Mucosa of descending colon (tissue), 3 donors: ENCODE results near the gene NFKB1. TPM values are rescaled to one million over a fixed set of nuclear protein-coding genes. Genes with fewer than 3 reads are reported as not detected.
A peak's percentile ranks its signal among the peaks of the same experiment; 100 is the strongest.

Experiments
- ATAC-seq: fragments of 200-7000 bp; cut with Tn5 transposase; one replicate; pipeline ENCODE4 v1.9.1; 2020; ENCODE audit warnings: mild to moderate bottlenecking, moderate library complexity
- DNase-seq, 3 donors: peaks; one replicate each; pipeline ENCODE4 v3.0.0-alpha.2; 2020
- H3K36me3 ChIP-seq: fragments of 200-600 bp; one replicate; pipeline ENCODE4 v1.8.0; 2021; ENCODE audit warnings: low read depth, mild to moderate bottlenecking
- H3K4me1 ChIP-seq: fragments of 200-600 bp; one replicate; pipeline ENCODE4 v1.8.0; 2021; ENCODE audit warnings: low read depth, mild to moderate bottlenecking
- H3K4me3 ChIP-seq: fragments of 200-600 bp; one replicate; pipeline ENCODE4 v1.8.0; 2021; ENCODE audit warnings: mild to moderate bottlenecking
- H3K9me3 ChIP-seq: fragments of 200-600 bp; one replicate; pipeline ENCODE4 v1.8.0; 2021; ENCODE audit warnings: mild to moderate bottlenecking
- CTCF ChIP-seq: fragments of 200-600 bp; IDR thresholded peaks from one replicate; pipeline ENCODE4 v1.8.0; 2022; ENCODE audit warnings: antibody characterized with exemption, mild to moderate bottlenecking
- intact Hi-C, 2 donors: fragments of 100-400 bp; cut with DNase I in 1 of 2; cut with micrococcal nuclease in 1 of 2; formaldehyde crosslinking; loops; one replicate each; pipeline versions ENCODE4 v1.11.0 to v1.11.1; 2022; cut with DNase I, micrococcal nuclease
- total RNA-seq, 3 donors: library from RNA; stranded (reverse); fragmentation: NEBNext Ultra II Directional in 2 of 3; extraction: Animal tissue kit (Norgen Biotek cat#: 25700) in 2 of 3; gene quantifications; one replicate each; pipeline versions ENCODE4 v1.2.1 to v1.2.4, GENCODE V29; 2021 to 2023
- donor health status: DM: no; HTN: no; CAD: no; lungs with moderate emphysema.
- donor health status: DM: no; HTN: no; CAD: no.
- donor health status: DM: no; HTN: yes; CAD: no.

Gene NFKB1
- total RNA-seq, 3 donors from 2014 or later, result 50.8 to 57.4 (median 53.6) TPM

DNA sequence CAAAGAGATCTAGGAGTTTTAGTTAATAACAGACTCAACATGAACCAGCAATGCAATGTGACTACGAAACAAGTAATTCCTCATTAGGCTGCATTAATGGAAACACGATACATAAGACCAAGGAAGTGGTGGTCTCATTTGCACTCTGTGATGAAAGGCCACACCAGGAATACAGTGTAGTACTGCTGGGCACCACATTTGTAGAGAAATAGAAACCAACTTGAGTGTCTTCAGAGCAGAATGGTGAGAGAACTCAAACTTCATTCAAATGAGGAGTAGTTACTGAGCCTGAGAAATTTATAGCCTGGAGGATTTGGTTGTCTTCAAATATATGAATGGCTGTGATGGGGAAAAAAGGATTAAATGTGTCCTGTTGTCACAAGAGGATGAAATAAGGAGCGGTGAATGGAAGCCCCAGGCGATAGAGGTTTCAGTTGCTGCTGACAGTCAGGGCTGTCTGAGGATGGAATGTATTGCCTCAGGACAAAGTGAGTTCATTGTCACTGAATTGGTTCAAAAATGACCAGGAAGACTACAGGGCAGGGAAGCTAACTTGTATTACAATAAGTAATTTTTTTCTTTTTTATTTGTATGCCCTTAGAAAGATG, 50.9 kb downstream of the NFKB1 start:
- no peak for DNase-seq
- intact Hi-C loops, result no loop called here
- TF ChIP-seq CTCF, result no peak

GRCh38 chr4:102552781-102553180, 51.6 kb downstream of the NFKB1 start:
- TF ChIP-seq CTCF, result no peak
- intact Hi-C loops, result no loop called here
- Histone ChIP-seq H3K9me3 (no peaks in the 10 kb centered on the region), H3K36me3 (no peaks in the 10 kb centered on the region), H3K4me1 (no peaks in the 10 kb centered on the region), H3K4me3 (no peak overlapping the region)
- no peak for DNase-seq
- ATAC-seq, result no peak

More for the DNA sequence above, 50.9 kb downstream of the NFKB1 start:
- Histone ChIP-seq H3K4me3 (no peak overlapping the region), H3K36me3 (no peaks in the 10 kb centered on the region), H3K9me3 (no peaks in the 10 kb centered on the region), H3K4me1 (no peaks in the 10 kb centered on the region)
- ATAC-seq, result no peak

GRCh38 chr4:102553982-102554381, 52.8 kb downstream of the NFKB1 start:
- Histone ChIP-seq H3K4me3 (no peak overlapping the region), H3K36me3 (no peaks in the 10 kb centered on the region), H3K4me1 (no peaks in the 10 kb centered on the region), H3K9me3 (no peaks in the 10 kb centered on the region)
- TF ChIP-seq CTCF, result no peak
- DNase-seq, result no peak
- intact Hi-C loops, result no loop called here
- ATAC-seq, result no peak

GRCh38 chr4:102554482-102554881, 53.3 kb downstream of the NFKB1 start:
- H3K36me3 ChIP-seq, result no peaks in the 10 kb centered on the region
- H3K9me3 ChIP-seq, result no peaks in the 10 kb centered on the region
- intact Hi-C loops, result no loop called here
- H3K4me1 ChIP-seq, result no peaks in the 10 kb centered on the region
- ATAC-seq, result peak; percentile 50
- no peak overlapping the region for H3K4me3 ChIP-seq
- TF ChIP-seq CTCF, result no peak
- DNase-seq, result no peak

GRCh38 chr4:102554992-102555391, 53.8 kb downstream of the NFKB1 start:
- Histone ChIP-seq H3K36me3 (no peaks in the 10 kb centered on the region), H3K4me1 (no peaks in the 10 kb centered on the region), H3K4me3 (no peak overlapping the region), H3K9me3 (no peaks in the 10 kb centered on the region)
- intact Hi-C loops, result no loop called here
- DNase-seq (no peak), ATAC-seq (no peak)
- TF ChIP-seq CTCF, result no peak

DNA sequence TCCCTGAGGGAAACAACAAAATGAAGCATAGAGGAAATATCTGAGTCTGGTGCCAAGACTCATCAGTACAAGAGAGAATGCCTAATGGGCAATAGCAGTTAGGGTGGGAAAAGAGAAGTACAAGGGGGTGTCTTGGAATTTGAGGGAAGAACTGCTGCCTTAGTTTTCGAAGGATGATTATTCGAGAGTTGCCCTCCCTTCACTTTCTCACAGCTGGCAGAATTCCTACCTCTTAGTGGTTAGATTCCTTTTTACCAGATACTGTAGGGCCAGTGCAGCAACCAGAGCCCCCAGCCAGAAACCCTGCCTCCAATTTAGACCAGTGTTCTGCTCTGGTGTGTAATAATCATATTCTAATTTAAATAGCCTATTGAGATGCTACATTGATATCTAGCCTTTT, 56.5 kb downstream of the NFKB1 start:
- intact Hi-C loops, result no loop called here
- Histone ChIP-seq H3K4me1 (peaks cover 5% of the 10 kb centered on the region), H3K36me3 (no peaks in the 10 kb centered on the region), H3K4me3 (no peak overlapping the region), H3K9me3 (no peaks in the 10 kb centered on the region)
- DNase-seq (no peak), ATAC-seq (no peak)
- no peak for TF ChIP-seq CTCF
